ENCODE measurements around the gene UBXN1.
"Not testable (repeated sequence)": the region's sequence is repeated elsewhere in the genome, so short reads cannot be mapped to it uniquely, and the experiment has no call there.

UBXN1 gene

GRCh38 chr11:62671608-62672389 lies 7.1 kb downstream of the UBXN1 start, which contains the start of the genes LBHD1 and UQCC3:
Gene LBHD1, minus strand, starts transcription at chr11:62672267. Its CDS starts 2,236 bp downstream, at chr11:62670031.
Gene UQCC3, plus strand, starts transcription at chr11:62671673. Its CDS starts 73 bp downstream, at chr11:62671746.
- DNase-seq (ENCODE audit: low read depth in 2 of 2), result peak; percentile 48 to 58

DNA sequence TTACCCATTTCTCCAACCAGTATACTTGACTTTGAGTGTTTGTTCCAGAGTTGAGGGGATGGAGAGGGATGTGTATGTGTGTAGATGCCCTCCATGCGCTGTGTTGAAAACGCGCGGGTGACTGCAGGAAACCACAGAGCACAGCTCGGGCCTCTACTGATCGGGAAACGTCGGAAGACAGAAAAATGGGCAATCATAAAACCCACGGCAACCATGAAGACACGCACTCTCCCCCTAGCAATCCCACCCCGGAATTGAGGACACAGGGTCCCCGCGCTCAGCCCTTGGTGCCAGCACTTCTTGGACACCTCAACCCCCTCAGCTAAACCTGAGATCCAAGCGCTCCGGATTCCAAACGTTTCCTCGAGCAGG lies 7.7 kb downstream of the UBXN1 start:
- DNase-seq (ENCODE audit: low read depth in 2 of 2), result no peak

DNA sequence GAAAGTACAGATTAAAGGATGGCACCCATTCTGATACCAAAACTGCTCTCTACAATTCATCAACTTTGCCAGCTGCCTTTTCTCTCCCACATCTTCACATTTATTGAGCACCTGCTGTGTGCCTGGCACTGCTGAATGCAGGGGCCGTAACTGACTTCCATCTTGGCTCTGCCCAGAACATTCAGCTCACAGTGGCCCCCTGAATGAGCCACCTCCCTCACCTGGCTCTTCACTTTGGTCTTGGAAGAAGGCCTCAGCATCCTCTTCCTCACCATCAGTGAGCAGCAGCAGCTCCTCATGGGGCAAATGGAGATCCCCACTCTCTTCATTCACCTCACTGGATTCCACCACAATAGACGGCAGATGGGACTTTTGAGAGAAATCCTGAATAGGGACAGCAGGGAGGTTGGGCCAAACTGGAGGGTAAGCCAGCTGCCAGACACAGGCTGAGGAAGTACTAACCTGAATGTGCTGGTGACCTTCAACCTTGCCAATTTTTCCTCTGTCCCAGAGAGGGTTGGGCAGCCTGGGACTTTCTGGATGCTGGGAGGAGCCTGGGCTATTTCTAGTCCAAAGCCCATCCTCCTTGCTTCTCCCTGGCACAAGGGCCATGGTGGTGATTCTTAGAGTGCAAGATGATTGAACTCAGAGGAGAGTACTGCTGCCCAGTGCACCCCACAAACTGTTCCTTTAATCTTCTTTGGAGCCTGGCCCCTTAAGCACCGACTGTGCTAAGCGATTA lies 9.3 kb downstream of the UBXN1 start:
- DNase-seq (ENCODE audit: low read depth in 2 of 2), result no peak

DNA sequence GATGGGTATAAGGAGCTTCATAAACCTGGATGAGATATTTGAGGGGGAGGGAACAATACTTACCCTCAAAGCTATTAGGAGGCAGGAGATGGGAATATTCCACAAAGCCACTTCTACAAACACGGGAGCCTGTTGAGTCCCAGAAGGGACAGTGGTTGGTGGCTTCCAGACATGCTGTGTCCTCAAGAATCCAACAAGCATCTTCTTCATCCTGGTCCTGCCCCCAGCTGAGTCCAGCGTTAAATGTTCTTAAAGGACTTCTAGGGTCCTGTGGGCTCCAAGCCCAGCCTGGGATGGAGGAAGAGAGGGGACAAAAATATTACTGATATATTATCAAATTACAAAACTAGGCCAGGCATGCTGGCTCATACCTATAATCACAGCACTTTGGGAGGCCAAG lies 11.4 kb downstream of the UBXN1 start:
- DNase-seq (ENCODE audit: low read depth in 2 of 2), result no peak

- no peak for DNase-seq (ENCODE audit: low read depth in 2 of 2)
Measured at GRCh38 chr11:62666259-62666926, 12.5 kb downstream of the UBXN1 start.

DNA sequence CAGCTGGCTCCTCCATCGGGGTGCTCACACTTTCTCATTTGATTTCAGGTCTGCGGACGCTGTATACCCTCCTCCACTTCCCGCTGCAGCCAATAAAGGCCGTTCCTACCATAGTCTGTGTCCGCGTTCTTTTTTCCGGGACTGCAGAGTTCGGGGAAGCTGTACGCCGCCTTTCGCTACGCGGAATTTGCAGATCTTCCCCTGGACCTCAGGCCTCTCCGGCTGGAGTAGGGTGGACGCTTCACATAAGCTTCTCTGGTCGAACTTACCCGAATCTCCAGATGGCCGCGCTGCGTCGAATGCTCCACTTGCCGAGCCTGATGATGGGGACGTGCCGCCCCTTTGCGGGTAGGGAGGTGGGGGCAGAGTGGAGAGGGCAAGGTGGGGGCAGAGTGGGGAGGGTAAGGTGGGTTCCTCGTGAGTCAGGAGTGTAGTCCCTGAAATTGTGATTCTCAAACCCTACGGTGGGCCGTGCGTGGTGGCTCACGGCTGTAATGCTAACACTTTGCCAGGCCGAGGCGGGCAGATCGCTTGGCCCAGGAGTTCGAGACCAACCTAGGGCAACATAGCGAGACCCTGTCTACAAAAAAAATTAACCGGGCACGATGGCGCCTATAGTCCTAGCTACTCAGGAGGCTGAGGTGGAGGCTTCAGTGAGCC lies 13.1 kb downstream of the UBXN1 start:
- peak; percentile 32 to 40 for DNase-seq (ENCODE audit: low read depth in 2 of 2)

DNA sequence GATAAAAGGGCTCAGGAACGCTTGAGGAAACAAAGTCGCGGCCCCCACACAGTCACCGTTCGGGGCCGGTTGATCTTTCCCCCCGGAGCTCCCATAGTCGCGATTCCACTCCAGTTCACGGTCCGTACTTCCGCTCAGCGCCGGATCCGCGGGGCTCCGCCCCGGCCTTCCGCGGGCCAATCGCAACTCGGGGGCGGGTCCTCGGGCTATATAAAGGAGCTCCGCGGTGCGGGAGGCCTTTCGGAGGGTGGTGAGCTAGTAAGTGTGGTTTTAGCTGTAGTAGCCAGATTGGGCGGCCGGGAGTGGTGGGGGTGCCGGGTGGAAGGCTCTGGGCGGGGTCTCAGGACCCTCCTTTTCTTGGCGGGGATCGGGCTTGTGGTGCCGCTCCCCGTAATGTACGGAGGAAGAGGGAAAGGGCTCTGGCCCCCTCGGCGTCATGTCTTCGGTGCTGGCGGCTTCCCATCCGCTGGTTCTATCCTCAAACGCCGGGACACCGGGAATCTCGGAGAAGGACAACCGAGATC lies 13.7 kb downstream of the UBXN1 start, which contains the start of the genes C11orf98 and CSKMT:
C11orf98 (minus strand) TSS at position 136 of the 524 bp plus-strand sequence; CDS start at position 95, 41 bp downstream.
CSKMT (plus strand) TSS at position 238 of the 524 bp plus-strand sequence. CDS start 568 bp downstream, outside the sequence.
- DNase-seq (ENCODE audit: low read depth in 2 of 2), result peak; percentile 94 to 95

DNA sequence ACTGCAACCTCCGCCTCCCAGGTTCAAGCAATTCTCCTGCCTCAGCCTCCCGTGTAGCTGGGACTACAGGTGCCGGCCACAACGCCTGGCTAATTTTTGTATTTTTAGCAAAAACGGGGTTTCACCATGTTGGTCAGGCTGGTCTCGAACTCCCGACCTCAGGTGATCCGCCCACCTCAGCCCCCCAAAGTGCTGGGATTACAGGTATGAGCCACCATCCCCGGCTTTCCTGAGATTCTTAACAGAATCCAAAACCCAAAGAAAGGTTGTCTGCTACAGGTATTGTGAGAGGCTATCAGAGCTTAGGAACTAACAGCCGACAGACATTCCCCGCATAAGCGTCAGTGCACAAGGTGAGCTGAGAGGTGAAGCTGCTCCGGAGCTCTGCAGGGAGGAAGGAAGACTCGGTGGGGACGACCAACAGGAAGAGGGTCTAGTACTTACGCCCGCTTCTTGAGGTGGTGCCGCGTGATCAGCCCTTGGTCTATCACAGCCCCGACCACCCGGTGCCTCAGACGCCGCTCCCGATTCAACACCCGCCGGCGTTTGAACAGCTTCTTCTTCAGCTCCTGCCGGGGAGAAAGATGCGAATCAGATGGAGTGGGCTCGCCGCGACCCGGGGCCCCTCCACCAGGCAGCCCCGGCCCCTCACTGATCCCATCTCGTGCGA lies 14.3 kb downstream of the UBXN1 start:
- no peak for DNase-seq (ENCODE audit: low read depth in 2 of 2)

DNA sequence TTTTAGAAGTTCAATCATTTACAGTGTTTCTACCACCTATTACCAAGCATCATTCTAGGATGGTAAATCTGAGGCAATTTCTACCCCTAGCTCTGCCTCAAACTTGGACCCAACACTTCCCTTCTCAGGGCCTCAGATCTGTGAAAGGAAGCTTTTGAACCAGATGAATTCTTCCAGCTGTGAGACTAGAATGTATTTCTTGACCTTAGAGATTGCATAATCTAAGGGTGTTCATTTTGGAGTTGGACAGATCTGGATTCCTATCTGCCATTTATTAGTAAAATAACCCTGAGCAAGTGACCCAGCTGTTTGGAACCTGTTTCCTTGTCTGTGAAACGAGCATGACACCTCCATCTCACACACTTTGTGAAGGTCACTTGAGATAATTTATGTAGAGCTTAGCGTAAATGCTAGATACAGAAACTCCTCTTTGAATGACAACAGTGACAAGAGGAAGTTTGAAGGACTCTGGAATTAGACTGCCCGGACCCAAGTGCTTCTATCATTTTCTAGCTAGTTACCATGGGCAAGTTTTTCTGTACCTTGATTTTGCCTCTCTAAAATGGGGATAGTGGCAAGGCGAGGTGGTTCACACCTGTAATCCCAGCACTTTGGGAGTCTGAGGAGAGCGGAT lies 22.0 kb downstream of the UBXN1 start:
- DNase-seq (ENCODE audit: low read depth in 2 of 2), result no peak

GRCh38 chr11:62654297-62654696 lies 24.6 kb downstream of the UBXN1 start:
- no peak for DNase-seq (ENCODE audit: low read depth in 2 of 2)

DNA sequence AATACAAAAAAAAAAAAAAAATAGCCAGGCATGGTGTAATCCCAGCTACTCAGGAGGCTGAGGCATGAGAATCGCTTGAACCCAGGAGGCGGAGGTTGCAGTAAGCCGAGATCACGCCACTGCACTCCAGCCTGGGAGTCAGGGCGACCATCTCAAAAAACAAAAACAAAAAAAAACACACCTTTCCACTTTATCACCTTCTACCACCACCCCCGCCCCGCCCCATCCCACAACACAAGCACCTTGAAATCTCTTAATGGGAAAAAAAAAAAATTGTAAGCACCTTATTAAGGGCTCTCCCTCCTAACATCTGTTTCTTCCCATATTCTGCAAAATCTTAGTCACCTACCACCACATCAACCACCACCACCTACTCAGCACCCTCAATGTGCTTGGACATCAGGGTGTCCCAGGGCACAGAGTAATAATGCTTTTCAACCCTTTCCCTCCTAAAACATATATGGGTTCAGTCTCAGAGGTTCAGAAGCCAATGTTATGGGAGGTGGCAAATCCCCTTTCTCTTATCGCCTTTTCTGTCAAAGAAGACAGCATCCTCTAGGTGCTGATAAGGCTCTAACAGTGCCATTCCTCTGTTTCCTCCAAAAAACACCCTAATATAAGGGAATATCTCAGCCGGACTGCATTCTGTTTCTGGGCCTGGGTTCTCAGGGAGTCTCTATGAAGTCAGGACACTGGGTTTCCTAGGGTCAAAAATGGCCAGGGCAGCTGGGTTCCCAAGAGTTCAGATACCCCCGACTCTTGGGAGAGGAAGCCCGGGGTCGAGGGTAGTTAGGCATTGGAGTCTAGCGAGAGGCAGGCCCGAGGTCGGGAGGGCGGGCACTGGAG lies 26.5 kb downstream of the UBXN1 start:
- no peak for DNase-seq (ENCODE audit: low read depth in 2 of 2)

- DNase-seq (ENCODE audit: low read depth in 2 of 2), result not testable (repeated sequence)
Measured at GRCh38 chr11:62650283-62650682, 28.6 kb downstream of the UBXN1 start.

- DNase-seq (ENCODE audit: low read depth in 2 of 2), result no peak
Measured at GRCh38 chr11:62649486-62649885, 29.4 kb downstream of the UBXN1 start.

DNA sequence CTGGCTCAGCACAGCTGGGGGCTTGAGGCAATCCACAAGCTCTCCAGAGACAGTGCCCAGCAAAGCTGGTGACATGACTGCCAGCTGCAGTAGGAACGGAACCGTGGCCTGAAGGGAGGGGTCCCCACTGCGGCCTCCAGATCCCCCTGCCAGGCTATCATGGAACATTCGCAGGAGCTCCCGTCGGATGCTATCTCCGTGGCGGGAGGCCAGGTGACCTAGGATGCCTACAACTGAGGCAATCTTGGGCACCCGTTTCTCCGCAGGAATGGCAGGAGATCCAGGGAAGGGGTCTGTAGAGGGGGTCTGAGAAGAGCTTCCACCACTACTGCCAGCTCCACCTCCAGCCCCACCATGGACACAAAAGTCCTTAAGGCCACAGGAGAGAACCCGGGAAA lies 29.9 kb downstream of the UBXN1 start:
- DNase-seq (ENCODE audit: low read depth in 2 of 2), result no peak

GRCh38 chr11:62648185-62648966 lies 30.5 kb downstream of the UBXN1 start:
- no peak for DNase-seq (ENCODE audit: low read depth in 2 of 2)

DNA sequence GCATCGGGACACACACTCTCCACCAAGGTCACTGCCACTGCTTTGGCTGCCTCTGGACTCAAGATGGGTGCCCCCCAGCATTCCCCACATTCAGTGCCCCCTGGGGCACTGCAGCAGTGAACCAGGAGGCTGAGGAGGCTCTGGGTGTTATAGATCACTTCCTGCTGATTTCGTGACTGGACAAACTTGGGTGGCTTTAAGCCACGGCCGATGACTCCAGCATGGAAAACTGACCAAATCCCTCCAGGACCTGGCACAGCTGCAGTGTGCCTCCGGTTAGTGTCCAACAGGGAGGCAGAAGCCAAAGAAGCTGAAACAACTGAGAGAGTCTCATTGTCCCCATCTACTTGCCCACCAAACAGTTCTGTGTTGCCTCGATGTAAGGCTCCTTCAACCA lies 31.3 kb downstream of the UBXN1 start:
- DNase-seq (ENCODE audit: low read depth in 2 of 2), result no peak

DNA sequence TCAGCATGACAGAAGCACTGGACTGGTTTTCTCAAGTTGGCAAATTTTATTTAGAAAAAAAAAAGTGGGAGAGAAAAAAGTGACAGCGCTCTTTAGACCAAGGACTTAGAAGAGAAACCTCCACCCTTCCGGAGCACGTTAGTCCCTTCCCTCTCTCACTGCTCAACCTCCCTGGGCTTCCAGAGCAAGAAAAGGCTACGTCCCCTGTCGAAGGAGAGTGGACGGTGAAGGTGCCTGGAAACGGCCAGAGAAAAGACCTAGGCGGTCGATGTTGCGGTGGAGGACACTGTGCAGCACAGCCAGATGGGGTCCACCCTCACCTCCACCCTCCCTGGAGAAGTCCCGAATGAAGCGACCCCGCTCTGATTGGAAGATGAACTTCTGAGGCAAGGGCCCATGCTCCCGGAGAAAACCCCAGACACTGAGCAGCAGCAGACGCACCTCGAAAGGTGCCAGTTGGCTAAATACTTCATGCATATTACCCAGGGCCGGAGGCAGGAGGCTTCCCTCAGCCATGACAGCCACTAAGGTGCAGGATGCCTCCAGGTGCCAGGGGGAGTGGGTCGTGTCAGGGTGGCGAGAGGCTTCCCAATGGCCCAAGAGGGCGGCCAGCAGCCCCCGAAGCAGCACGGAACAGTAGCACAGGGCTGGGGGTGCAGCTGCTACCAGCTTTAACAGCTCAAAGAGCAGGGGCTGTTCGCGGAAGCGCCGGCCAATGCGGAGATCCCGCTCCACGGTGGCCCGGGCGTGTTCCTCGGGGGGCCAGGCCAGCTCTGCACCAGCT lies 31.9 kb downstream of the UBXN1 start:
- no peak for DNase-seq (ENCODE audit: low read depth in 2 of 2)
